ENCODE data around the gene BCAS1.
"Not testable (repeated sequence)": the region's sequence is repeated elsewhere in the genome, so short reads cannot be mapped to it uniquely, and the experiment has no call there.

The BCAS1 gene

DNA sequence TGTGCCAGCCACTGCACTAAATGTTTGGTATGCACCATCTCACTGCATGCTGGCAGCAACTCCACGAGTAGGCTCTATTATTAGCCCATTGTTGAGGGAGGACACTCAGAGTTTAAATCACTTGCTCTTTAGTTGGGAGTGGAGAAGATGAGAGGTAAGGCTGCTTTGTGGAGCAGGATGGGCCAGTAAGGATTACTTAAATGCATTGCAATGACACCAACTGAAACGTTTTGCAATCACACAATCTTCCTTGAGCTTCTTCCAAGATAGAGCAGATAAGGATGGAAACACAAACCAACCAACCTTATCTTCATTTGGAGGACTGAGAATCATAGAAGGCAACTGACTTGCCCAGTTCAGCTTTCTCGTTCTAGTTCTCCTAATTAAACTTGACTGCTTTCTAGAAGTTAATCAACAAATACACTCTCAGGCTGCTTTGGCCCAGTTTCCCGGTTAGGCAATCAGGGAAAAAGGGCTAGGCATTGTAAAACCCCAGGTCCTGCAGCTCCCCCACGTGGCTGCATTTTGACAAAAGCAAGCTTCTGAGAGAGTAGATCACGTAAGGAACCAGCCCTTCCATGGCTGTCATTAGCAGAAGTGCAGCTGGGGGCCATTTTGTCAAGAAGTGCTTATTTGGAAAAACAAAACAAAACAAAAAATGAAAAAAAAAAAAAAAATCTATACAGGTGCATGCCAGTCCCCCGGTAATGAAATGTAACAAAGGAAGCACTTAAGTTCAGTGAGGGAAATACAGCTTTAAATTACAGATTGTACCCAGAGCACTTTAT is 130.6 kb downstream of the BCAS1 start:
- DNase-seq: peak; percentile 97

DNA sequence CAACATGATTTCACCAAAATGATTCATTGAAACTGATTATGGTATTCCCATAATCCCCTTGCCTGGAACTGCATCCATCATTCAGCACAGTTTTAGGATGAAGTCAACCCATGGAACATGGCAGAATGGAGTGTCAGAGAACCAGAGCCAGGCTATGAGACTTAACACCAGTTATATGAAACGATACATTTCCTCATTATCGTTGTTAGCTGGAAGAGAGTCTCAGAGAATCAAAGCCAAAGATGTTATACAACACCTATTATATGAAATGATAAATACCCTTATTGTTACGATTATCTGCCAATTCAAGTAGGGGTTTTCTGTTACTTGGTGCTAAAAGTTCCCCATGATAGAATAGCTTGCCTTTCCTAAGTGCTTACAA is 131.2 kb downstream of the BCAS1 start:
- DNase-seq: no peak

GRCh38 chr20:53938739-53939138 is 131.7 kb downstream of the BCAS1 start:
- DNase-seq: no peak

GRCh38 chr20:53937929-53938367 is 132.4 kb downstream of the BCAS1 start:
- peak; percentile 79 for DNase-seq

- DNase-seq: no peak
Observed at GRCh38 chr20:53937339-53937741, 133.1 kb downstream of the BCAS1 start.

GRCh38 chr20:53935344-53936084 is 134.9 kb downstream of the BCAS1 start:
- peak; percentile 79 for DNase-seq

GRCh38 chr20:53934421-53935343 is 135.7 kb downstream of the BCAS1 start:
- peak; percentile 79 for DNase-seq

- DNase-seq: no peak
Observed at GRCh38 chr20:53933232-53933846, 137.1 kb downstream of the BCAS1 start.

DNA sequence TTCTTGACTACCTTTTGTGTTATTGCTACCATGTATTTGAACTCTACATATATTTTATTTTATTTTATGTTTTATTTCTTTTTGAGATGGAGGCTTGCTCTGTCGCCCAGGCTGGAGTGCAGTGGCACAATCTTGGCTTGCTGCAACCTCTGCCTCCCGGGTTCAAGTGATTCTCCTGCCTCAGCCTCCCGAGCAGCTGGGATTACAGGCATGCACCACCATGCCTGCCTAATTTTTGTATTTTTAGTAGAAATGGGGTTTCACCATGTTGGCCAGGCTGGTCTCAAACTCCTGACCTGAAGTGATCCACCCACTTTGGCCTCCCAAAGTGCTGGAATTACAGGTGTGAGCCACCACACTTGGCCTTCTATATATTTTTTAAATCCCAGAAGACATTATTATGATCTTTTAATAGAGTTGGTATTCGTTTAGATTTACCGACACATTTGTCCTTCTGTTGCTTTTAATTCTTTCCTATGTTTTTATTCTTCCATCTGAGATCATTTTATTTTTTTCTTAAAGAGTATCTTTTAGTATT is 137.7 kb downstream of the BCAS1 start:
- DNase-seq: not testable (repeated sequence)

- DNase-seq: no peak
Observed at GRCh38 chr20:53931597-53931996, 138.8 kb downstream of the BCAS1 start.

DNA sequence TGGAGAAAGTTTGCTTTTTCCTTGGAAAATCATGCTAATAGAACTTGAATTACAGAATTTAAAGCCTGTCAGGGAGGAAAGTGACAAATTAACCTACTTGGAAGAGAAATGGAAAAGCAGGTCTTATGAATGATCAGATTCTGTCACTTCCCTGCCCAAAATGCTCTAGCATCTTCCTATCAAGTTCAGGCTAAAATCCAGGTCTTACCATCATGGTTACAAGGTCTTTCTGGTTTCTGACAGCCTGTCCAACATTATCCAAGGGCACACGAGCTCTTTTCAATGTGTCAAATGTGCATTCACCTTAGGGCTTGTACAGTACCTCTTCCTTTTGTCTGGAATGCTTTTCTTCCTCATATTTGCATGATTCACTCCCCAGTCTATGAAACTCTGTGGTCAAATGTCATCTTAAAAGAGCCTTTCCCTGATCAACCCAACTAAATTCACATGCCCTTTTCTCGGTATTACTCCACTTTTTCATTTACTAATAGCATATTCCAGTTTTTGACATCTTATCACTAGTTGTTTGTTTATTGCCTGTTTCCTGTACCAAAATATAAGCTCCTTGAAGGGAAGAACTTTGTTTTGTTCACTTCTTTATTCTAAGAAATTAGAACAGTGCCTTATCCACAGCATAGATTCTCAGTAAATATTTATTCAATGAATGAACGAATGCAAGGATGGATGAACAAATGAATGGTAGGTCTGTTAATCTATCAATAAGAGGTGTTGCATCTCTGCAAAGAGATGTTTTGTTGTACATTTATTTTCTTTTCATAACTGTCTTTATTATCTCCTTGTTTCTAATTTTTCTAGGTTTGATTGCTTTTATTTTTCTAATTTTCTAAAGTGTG is 139.5 kb downstream of the BCAS1 start:
- peak; percentile 68 for DNase-seq

GRCh38 chr20:53929974-53930650 is 140.3 kb downstream of the BCAS1 start:
- no peak for DNase-seq

DNA sequence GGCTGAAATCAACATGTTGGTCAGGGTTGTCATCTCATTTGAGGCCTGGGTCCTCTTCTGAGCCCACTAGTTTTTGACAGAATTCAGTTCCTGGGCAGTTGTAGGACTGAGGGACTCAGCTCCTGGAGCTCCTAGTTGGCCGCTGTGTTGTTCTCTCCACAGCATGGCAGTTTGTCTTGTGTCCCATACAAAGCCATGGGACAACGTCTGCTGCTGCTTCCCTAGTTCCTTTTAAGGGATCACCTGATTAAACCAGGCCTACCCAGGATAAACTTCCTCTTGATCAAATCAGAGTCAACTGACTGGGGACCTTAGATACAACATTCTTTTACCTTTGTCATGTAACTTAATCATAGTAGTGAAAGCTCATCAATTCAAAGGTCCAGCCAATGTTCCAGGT is 141.0 kb downstream of the BCAS1 start:
- DNase-seq: no peak

DNA sequence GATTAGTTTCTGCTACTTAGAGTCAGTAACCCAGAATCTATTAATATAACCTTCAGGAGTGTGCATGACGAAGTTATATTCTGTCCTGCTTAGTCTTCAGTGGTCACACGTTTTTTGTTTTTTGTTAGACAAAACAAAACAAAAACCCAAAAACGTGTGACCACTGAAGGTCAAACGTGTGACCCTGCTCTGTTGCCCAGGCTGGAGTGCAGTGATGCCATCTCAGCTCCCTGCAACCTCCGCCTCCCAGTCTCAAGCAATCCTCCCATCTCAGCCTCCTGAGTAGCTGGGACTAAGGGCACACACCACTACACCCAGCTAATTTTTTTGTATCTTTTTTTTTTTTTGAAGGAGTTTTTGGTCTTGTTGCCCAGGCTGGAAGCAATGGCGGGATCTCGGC is 142.4 kb downstream of the BCAS1 start:
- no peak for DNase-seq

- DNase-seq: peak; percentile 95
Observed at GRCh38 chr20:53926428-53927028, 143.9 kb downstream of the BCAS1 start.

- no peak for DNase-seq
Observed at GRCh38 chr20:53925651-53926401, 144.6 kb downstream of the BCAS1 start.

DNA sequence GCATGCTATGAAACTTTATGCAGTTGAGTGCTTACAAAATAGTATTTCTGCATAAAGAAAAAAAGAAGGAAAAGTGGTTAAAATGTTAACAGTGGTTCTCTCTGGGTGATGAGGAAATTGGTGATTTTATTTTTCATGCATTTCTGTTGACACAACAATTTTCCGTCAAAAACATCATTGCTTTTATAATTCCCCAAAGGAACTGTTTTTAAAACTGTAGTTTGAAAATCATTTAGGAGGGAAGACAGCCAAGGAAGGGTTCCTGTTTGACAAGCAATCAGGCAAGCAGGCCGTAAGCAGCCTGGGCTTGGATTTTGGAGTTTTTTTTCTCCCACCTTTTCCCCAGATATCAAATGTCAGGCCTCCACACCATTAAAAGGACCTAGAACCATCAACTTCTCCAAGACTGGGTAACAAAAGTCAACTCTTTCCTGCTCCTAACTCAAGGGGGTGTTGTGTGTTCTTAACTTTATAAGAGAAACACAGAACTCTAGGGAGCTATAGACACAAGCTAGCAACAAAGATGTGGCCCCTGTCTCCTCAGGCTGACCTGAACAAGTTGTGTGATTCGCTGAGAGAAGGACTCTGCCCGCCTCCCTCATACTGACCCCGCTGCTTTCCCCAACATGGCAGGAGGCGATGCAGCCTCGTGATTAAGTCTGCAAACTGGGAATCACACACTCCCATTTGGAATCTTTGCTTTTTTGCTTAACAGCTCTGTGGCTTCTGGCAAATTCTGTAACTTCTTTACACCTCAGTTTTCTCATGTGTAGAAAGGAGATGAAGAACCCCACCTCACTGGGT is 146.6 kb downstream of the BCAS1 start:
- no peak for DNase-seq

- DNase-seq: peak; percentile 96
Observed at GRCh38 chr20:53922901-53923314, 147.5 kb downstream of the BCAS1 start.
